ENCODE results near the gene CCDC9.
"Not testable (repeated sequence)": the region's sequence is repeated elsewhere in the genome, so short reads cannot be mapped to it uniquely, and the experiment has no call there.

Gene CCDC9

GRCh38 chr19:47261946-47262793 lies 5.8 kb downstream of the CCDC9 start:
- not testable (repeated sequence) for DNase-seq (ENCODE audit: low spot score)

GRCh38 chr19:47264629-47265028 lies 8.3 kb downstream of the CCDC9 start:
- no peak for DNase-seq (ENCODE audit: low spot score)

- DNase-seq (ENCODE audit: low spot score): no peak
Observed at GRCh38 chr19:47266401-47266941, 10.1 kb downstream of the CCDC9 start.

- no peak for DNase-seq (ENCODE audit: low spot score)
Observed at GRCh38 chr19:47267350-47267759, 11.0 kb downstream of the CCDC9 start.

GRCh38 chr19:47268028-47268427 lies 11.7 kb downstream of the CCDC9 start:
- DNase-seq (ENCODE audit: low spot score): no peak

GRCh38 chr19:47269596-47269995 lies 13.3 kb downstream of the CCDC9 start:
- no peak for DNase-seq (ENCODE audit: low spot score)

GRCh38 chr19:47270408-47270807 lies 14.1 kb downstream of the CCDC9 start:
- DNase-seq (ENCODE audit: low spot score): no peak

GRCh38 chr19:47271949-47272348 lies 15.6 kb downstream of the CCDC9 start:
- no peak for DNase-seq (ENCODE audit: low spot score)

GRCh38 chr19:47272448-47273312 lies 16.4 kb downstream of the CCDC9 start:
- DNase-seq (ENCODE audit: low spot score): no peak

GRCh38 chr19:47273313-47274070 lies 17.2 kb downstream of the CCDC9 start:
- DNase-seq (ENCODE audit: low spot score): peak; percentile 91

- peak; percentile 98 for DNase-seq (ENCODE audit: low spot score)
Observed at GRCh38 chr19:47274071-47274890, 18.0 kb downstream of the CCDC9 start, which contains the start of gene INAFM1. Gene INAFM1 (plus strand): TSS chr19:47274885. CDS start chr19:47274920, 35 bp downstream.

- no peak for DNase-seq (ENCODE audit: low spot score)
Observed at GRCh38 chr19:47274891-47275761, 18.8 kb downstream of the CCDC9 start.

GRCh38 chr19:47275791-47276461 lies 19.6 kb downstream of the CCDC9 start:
- DNase-seq (ENCODE audit: low spot score): no peak

GRCh38 chr19:47276513-47276912 lies 20.2 kb downstream of the CCDC9 start:
- DNase-seq (ENCODE audit: low spot score): not testable (repeated sequence)

GRCh38 chr19:47280183-47280797 lies 24.0 kb downstream of the CCDC9 start:
- peak; percentile 57 for DNase-seq (ENCODE audit: low spot score)

GRCh38 chr19:47283405-47284059 lies 27.2 kb downstream of the CCDC9 start:
- no peak for DNase-seq (ENCODE audit: low spot score)

GRCh38 chr19:47284324-47284899 lies 28.1 kb downstream of the CCDC9 start:
- DNase-seq (ENCODE audit: low spot score): peak; percentile 76

GRCh38 chr19:47296036-47296435 lies 39.7 kb downstream of the CCDC9 start:
- peak; percentile 85 for DNase-seq (ENCODE audit: low spot score)
